ENCODE measurements around the gene DCUN1D3.

DCUN1D3 gene

GRCh38 chr16:20920799-20921198 is 20.6 kb upstream of the DCUN1D3 start:
- DNase-seq (ENCODE audit: extremely low spot score, insufficient read length, low read depth) (no peak), FAIRE-seq (no peak)

GRCh38 chr16:20920091-20920490 is 19.9 kb upstream of the DCUN1D3 start:
- FAIRE-seq (no peak), DNase-seq (ENCODE audit: extremely low spot score, insufficient read length, low read depth) (no peak)

- DNase-seq (ENCODE audit: extremely low spot score, insufficient read length, low read depth) (no peak), FAIRE-seq (no peak)
Measured at GRCh38 chr16:20918486-20919239, 18.5 kb upstream of the DCUN1D3 start.

DNA sequence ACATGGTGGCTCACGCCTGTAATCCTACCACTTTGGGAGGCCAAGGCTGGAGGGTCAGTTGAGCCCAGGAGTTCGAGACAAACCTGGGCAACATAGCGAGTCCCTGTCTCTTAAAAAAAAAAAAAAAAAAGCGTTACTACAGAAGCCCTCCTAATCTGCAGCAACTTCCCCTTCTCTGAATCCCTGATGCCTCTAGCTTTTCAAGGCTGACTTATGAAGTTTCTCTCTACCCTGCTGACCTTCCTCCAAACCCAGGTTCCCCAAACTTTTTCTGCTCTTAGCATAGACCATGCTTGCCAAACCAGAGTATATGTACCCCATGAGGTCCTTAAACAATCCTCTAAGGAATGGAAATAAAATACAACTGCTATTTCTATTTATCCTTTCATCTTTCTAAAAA is 16.8 kb upstream of the DCUN1D3 start:
- DNase-seq (ENCODE audit: extremely low spot score, insufficient read length, low read depth), result no peak
- no peak for FAIRE-seq

GRCh38 chr16:20916289-20916688 is 16.1 kb upstream of the DCUN1D3 start:
- DNase-seq (ENCODE audit: extremely low spot score, insufficient read length, low read depth) (no peak), FAIRE-seq (no peak)

- no peak for DNase-seq (ENCODE audit: extremely low spot score, insufficient read length, low read depth)
- FAIRE-seq, result no peak
Measured at GRCh38 chr16:20911361-20911760, 11.2 kb upstream of the DCUN1D3 start.

DNA sequence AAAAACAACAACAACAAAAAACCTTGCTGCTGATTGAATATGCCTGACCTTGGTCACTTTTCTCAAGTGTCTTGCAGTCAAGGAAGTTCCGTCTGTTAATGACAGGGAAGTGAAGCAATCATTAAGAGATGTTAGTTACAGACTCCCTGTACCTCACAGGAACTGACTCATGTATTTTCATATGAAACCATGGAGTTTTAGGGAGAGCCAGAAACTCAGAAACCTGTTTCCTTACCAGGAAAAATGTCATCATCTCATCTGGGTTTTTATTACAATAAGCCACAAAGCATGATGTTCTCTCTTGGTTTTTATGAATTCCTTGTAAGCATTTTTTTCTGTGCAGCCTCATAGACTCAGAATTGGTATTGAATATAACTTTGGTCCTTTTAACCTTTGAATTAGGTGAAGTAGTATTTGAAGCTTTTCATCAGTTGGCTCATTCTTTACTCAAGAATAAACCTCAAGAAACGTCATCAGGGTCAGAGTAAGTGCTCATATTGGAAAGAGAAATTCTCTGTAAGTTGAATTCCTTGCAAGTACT is 10.7 kb upstream of the DCUN1D3 start:
- FAIRE-seq, result no peak

GRCh38 chr16:20906341-20907255 is 6.4 kb upstream of the DCUN1D3 start:
- DNase-seq (ENCODE audit: extremely low spot score, insufficient read length, low read depth), result no peak
- FAIRE-seq, result no peak

More for the DNA sequence above, 10.7 kb upstream of the DCUN1D3 start:
- no peak for DNase-seq (ENCODE audit: extremely low spot score, insufficient read length, low read depth)

DNA sequence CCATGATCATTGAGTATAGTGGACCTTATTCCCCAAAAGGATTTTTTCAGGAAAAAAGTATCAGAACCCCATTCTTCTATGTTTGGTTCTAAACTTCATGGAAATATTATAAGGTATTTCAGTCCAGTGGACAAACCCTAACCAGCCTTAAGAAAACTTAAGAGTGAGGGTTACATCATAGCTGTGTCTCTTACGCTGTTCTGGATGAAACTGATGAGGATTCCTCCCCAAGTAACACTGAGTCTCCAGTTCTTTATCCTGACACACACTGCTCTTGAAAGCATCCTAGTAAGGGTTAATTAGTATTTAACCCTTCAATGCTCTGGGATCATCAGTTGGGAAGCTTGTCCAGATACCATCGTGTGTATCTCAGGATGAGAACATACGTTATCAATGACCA is 5.4 kb upstream of the DCUN1D3 start:
- FAIRE-seq (no peak), DNase-seq (ENCODE audit: extremely low spot score, insufficient read length, low read depth) (no peak)

DNA sequence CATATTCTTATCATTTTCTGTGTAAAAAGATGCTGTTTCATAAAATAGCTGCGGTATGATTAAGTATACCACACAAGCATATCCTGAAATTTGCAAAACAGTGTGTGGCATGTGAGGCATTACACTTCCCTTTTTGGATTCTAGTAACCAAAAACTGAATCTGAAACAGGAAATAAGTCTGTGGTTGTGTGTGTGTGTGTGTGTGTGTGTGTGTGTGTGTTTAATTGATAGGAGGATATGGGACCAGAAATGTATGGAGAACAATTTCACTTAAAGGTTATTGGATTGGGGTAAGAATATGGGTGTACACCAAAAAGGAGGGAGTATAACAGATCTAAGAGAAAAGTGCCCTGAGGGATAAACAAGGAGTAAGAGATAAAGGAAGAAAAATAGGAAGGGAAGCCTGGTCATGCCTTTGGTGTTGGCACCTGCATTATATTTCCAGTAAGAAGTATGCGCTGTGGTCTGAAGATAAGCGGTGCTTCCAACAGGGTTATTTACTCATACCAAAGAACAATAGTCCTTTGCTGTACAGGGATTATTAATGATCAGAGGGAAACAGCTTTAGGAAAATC is 4.4 kb upstream of the DCUN1D3 start:
- DNase-seq (ENCODE audit: extremely low spot score, insufficient read length, low read depth) (no peak), FAIRE-seq (peak; percentile 82)

DNA sequence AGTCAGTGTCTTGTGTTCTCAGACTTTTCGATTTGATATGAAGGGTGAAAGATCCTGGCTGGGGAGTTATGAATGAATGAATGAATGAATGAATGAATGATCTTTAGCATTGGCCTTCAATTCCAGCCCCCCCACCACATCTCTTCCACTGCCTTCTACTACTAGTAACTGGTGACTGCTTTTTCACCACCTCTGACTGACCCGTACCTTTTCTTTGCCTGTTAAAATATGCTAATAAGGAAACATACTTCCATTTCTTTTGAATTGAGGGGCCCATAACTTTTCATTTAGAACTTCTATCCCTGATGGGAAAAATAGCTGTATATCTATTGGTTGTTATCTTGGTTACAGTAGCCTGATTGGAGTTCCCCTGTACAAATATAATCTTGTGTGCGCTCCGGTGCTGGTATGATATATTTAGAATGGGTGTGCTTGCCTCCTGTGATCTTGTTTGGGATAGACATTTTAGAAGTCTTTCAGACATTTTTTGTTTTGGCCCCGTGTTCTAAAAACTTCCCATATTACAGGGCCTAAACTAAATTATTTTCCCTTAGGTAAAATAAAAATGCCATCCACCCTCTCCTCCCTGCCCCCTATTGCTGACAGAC is 3.8 kb upstream of the DCUN1D3 start:
- FAIRE-seq, result no peak
- DNase-seq (ENCODE audit: extremely low spot score, insufficient read length, low read depth), result no peak

DNA sequence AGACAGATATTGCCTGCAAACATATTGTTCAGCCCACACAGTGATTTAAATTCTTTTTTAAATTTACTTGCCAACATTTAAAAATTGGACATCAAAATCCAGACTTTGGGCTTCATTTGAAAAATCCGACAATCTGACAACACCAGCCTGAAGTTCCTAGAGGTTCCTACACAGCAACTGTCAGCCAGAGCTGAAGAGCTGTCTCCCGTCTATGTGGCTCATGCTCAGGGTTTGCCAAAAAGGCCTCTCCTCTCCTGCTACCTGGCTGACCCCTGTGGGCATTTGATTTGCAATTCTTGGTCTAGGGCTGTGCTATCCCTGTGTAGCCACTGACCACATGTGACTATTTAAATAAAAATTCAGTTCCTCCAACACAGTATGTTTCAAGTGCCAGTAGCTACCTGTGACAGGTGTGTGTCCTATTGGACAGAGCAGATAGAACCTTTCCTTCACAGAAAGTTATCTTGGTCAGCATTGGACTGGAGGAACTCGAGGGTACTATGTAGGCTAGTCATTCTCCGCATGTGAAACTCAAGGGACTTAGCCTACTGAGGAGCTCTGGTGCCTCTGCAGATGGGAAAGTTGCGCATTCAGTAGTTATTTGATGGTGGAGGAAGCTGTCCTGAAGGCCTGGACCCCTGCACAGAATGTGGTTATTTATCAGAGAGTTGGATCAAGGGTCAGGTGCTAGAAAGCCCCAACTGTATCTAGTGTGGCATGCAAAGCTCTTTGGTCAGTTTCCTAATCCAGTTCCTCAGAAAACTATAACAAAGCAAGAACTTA is 3.1 kb upstream of the DCUN1D3 start:
- FAIRE-seq, result no peak
- no peak for DNase-seq (ENCODE audit: extremely low spot score, insufficient read length, low read depth)

- FAIRE-seq (no peak), DNase-seq (ENCODE audit: extremely low spot score, insufficient read length, low read depth) (no peak)
Measured at GRCh38 chr16:20902426-20902825, 2.3 kb upstream of the DCUN1D3 start.

- FAIRE-seq, result peak; percentile 79
- peak; percentile 32 for DNase-seq (ENCODE audit: extremely low spot score, insufficient read length, low read depth)
Measured at GRCh38 chr16:20901436-20902112, 1.4 kb upstream of the DCUN1D3 start.

DNA sequence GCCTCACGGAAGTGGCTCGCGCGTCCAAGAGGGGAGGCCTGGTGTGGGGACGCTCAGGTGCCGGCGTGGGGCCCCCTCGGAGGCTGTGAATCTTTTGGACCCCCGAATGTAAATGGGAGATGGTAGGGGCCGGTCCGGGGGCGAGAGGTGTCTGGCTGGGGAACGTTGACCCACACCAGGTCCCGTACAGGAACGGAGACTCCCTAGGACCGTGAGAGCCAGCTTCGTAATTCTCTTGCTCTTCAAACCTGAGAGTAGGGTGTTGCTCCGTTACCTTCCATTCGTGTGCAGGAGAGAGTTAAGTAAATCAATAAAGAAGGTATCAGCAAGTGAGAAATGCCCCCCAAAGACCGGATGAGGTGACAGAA is 894 bp upstream of the DCUN1D3 start:
- FAIRE-seq (peak; percentile 21), DNase-seq (ENCODE audit: extremely low spot score, insufficient read length, low read depth) (no peak)

GRCh38 chr16:20899477-20900298 is 470 bp downstream of the DCUN1D3 start:
- FAIRE-seq (no peak), DNase-seq (ENCODE audit: extremely low spot score, insufficient read length, low read depth) (no peak)

DNA sequence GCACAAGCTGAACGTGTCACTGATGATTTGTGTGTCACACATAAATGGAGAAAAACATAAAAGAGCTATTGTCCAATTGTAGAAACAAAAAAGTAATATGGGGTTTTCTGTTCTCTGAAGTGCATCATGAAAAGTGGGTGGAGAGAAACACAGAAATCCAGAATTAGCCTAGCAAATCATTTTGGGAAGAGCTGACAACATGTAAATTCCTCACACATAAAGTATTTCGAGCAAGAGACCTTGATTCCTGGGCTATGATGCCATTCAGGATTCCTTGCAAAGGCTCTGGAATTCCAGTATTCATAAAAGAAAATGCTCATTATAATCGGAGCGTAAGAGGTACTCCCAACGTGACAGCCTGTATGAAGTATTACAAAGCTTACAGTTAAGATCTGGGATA is 1.1 kb downstream of the DCUN1D3 start:
- FAIRE-seq, result no peak
- DNase-seq (ENCODE audit: extremely low spot score, insufficient read length, low read depth), result no peak

GRCh38 chr16:20897922-20898321 is 2.2 kb downstream of the DCUN1D3 start:
- DNase-seq (ENCODE audit: extremely low spot score, insufficient read length, low read depth) (no peak), FAIRE-seq (no peak)
